ENCODE data around the gene RNF150.

The RNF150 gene

DNA sequence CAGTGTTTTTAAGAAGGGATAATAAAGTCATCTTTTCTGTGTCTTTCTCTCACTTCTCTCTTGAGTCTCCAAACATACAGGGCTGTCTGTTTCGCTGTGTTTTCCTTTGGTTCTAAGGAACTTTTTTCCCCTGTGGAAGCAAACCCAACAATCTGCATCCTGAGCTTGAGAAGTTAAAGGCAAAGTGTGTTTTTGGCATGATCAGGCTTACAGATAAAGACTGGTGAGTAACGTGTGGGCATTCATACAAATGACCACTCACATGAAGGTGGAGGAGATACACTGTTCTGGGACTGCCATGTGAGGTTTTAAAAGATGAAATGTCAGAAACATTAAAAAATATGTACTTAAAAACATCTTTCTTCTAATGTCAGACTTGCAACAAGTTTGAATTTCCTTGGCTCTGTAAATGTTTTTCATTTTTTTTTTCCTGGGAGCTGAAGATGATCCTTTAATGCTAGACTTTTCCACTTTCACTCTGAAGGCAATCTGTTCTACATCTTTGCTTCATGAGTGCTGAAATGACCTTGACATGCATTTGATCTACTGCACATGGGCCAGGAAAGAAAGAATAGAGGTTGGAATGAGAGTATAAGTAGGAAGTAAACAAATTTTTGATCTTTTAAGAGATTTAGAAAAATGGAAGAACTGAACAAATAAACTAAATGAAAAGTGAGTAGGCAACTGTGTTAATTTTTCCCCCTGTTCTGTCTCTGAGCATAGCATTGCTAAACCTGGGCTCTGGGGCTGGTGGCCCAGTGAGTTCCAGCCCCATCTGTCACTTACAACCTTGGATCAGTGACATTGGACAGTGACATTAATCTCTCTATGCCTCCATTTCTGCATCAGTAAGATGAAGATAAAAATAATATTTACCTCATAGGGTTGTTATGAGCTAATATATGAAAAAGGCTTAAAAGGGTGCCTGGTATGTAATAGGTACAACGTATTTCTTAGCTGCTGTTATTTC is 226.0 kb downstream of the RNF150 start:
- no peak for ATAC-seq

DNA sequence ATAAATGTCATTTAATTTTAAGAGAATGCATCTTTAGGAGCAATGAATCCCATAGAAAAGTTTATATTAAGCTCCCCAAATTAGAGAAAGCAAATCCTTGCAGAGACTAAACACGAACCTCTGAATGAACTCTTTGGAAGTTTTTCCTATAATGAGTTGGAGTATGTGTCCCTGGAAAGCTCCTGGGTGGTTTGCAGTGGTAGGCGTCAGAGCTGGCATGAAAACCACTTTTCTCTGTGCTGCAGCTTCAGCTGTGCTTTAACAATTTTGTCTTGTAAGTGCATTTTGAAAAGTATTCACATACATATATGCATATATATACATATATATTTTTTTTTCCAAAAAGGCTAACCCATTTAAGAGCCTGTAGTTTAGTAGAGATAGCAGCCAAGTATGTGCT is 228.4 kb downstream of the RNF150 start:
- no peak for DNase-seq
- ATAC-seq, result no peak

More for the DNA sequence above, 226.0 kb downstream of the RNF150 start:
- DNase-seq, result no peak

- no peak for DNase-seq
- ATAC-seq, result no peak
Measured at GRCh38 chr4:140903522-140904475, 229.5 kb downstream of the RNF150 start.

GRCh38 chr4:140901736-140902336 is 231.4 kb downstream of the RNF150 start:
- DNase-seq (no peak), ATAC-seq (no peak)

GRCh38 chr4:140893939-140894338 is 239.3 kb downstream of the RNF150 start:
- DNase-seq, result no peak
- ATAC-seq, result no peak

DNA sequence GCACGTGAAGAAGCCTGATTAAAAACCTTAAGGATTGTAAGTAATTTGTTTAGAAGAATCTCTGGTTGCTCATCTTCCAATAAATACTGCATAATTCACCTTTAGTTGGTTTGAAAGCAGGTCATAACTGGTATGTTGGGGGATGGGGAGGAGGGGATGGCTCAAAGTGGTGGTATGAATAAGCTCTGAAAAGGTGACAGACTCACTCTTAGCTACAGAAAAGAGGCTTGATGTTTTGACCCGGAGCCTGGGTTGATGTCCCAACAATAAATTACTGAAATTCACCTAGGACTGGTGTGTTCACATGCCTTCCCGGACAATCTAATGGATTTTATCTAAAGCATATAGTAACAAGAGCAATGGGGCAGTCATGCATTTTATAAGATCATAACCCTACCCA is 245.2 kb downstream of the RNF150 start:
- no peak for DNase-seq
- ATAC-seq, result no peak

DNA sequence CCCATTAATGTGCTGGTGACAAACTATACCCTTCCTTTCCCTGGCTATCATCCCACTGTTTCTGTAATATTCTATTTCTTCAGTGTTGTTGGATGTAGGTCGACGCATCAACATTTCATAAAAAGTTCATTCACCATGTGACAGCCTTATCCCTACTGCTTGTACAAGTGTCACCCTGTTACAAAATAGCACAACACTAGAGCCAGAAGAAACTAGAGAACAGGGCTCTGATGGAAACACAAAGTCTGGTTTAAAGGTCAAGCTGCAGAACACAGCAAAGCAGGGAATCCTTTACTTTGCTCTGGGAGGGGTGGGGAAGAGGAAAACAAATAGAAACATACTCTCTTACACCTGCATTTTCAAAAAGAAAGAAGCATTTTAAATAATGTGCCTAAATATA is 245.8 kb downstream of the RNF150 start:
- ATAC-seq, result no peak
- no peak for DNase-seq

- peak; percentile 49 for ATAC-seq
- DNase-seq, result peak; percentile 9
Measured at GRCh38 chr4:140884431-140885058, 248.7 kb downstream of the RNF150 start.

GRCh38 chr4:140877781-140878180 is 255.5 kb downstream of the RNF150 start:
- DNase-seq (no peak), ATAC-seq (no peak)

GRCh38 chr4:140876615-140877364 is 256.5 kb downstream of the RNF150 start:
- no peak for DNase-seq

GRCh38 chr4:140875746-140876452 is 257.4 kb downstream of the RNF150 start:
- DNase-seq, result no peak

More at GRCh38 chr4:140876615-140877364, 256.5 kb downstream of the RNF150 start:
- ATAC-seq, result no peak

GRCh38 chr4:140874056-140874455 is 259.2 kb downstream of the RNF150 start:
- ATAC-seq (no peak), DNase-seq (no peak)

More at GRCh38 chr4:140875746-140876452, 257.4 kb downstream of the RNF150 start:
- no peak for ATAC-seq

DNA sequence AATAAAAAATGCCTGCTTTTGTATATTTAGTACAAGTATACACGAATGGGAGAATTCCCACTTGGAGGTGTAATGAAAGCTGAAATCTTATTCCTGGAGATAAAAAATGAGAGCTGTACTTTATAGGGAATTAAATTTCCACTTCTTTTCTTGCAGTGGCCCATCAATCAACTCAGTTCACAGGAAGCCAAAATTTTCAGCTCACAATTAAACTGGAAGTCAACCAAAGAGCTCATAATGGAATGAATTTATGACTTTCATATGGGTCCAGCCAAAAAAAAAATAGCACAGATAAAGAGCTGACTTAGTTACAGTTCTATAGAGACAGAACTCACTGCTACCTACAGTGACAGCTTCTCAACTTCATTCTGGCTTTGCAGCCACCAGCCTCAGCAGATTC is 261.9 kb downstream of the RNF150 start:
- no peak for DNase-seq
- ATAC-seq, result no peak

- DNase-seq (no peak), ATAC-seq (no peak)
Measured at GRCh38 chr4:140870427-140870826, 262.8 kb downstream of the RNF150 start.

- no peak for DNase-seq
- no peak for ATAC-seq
Measured at GRCh38 chr4:140869446-140869845, 263.8 kb downstream of the RNF150 start.

GRCh38 chr4:140867356-140867755 is 265.9 kb downstream of the RNF150 start:
- DNase-seq (no peak), ATAC-seq (no peak)

DNA sequence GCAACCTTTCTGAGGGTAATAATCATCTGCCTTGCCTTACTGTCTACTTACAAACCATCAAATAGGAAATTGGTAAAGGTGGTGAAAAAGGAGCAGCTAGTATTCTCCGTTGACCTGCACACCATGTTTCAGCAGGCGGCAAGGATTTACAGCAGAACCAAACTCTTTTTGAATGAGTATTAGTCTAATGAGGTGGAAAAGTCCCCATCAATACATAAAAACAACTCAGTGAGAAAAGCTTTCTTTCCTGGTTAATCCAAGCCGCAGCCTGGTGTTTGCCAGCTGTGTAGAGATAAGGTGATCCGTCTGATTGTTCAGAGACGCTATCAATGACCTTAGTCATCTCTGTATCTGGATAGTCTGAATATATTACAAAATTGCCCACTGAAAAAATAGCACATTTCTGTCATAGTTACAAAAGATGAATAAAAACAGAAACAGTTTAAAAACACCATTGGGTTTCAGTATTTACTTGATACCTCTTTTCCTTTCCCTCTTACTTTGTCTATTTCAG is 266.7 kb downstream of the RNF150 start:
- ATAC-seq (no peak), DNase-seq (no peak)

DNA sequence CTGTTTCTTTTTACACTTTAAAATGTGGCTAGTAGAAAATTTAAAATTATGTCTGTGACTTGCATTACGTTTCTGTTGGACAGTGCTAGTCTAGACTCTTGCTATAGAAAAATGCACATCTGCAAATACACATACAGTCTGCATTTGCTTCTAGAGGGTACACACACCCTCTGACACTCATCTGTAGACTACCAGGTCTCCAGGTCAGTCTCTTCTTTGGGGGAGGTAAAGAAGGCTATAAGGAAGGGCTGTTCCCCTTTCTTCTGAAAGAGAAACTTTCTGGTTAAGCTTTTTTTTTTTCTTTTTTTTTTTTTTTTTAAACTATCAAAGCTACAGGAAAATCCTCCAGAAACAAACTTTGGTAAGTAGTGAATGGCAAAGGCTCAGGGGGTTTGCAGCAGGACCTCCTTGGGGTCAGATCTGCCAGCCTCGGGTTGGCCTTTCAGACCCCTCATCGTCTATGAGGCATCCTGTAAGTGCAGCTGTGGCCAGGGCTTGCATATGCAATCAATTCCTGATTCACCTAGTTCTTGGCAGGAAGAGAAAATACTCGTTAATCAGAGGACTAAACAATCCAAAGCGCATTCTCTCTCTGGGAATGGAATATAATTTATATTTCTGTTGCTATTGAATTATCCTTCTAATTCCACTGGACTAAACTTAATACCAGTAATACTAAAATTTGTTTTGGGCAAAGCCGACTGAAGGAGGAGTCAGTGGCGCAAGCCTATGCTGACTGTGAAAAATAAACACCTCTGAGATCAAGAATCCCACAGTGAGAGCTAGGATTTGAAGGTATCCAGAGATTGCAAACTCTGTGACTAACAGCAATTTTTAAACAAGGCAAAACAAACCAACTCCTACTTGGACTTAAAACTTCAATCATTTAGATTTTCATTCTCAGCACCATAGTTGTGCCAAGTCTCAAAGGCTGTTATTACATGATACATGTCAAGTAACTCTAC is 267.7 kb downstream of the RNF150 start:
- ATAC-seq (no peak), DNase-seq (no peak)

- ATAC-seq, result no peak
Measured at GRCh38 chr4:140863197-140863596, 270.1 kb downstream of the RNF150 start.

More at GRCh38 chr4:140863197-140863596, 270.1 kb downstream of the RNF150 start:
- no peak for DNase-seq

Data from stimulated activated naive CD8-positive, alpha-beta T cell treated with anti-CD3 and anti-CD28 coated beads, Interleukin-15, Interleukin-2, amounts not matched to agents 100 U/mL and 50 U/mL, for 24 hours (primary cell).